ENCODE results near the gene KANSL3.
"Not testable (repeated sequence)": the region's sequence is repeated elsewhere in the genome, so short reads cannot be mapped to it uniquely, and the experiment has no call there.

Gene KANSL3

DNA sequence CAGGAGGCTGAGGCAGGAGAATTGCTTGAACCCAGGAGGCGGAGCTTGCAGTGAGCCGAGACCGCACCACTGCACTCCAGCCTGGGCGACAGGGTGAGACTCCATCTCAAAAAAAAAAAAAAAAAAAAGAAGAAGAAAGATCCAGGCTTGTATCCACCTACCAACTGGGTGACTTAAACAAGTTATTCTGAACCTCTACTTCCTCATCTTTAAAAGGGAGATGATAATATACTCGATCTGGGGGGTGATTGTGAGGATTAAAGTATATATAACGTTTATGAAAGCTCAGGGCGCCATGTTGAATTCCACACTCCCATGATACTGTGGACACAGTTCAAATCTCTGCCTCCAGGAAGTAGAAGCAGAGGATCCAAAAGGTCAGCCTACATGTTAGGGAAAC is 16.7 kb upstream of the KANSL3 start:
- DNase-seq = not testable (repeated sequence)

DNA sequence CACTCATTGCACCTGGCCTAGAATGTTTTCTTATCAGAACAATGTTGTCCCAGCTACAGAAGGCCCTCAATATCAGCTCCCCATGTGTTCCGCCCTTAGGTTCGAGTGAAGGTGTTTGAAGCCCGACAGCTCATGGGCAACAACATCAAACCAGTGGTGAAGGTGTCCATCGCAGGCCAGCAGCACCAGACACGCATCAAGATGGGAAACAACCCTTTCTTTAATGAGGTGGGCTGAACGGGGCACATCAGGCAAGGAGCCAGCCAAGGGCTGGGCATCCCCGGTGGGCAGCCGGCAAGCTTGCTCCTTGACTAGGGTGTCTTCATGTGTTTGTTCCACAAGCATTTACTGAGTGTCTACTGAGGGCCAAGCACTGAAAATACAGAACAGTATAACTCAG is 13.7 kb upstream of the KANSL3 start:
- no peak for DNase-seq

DNA sequence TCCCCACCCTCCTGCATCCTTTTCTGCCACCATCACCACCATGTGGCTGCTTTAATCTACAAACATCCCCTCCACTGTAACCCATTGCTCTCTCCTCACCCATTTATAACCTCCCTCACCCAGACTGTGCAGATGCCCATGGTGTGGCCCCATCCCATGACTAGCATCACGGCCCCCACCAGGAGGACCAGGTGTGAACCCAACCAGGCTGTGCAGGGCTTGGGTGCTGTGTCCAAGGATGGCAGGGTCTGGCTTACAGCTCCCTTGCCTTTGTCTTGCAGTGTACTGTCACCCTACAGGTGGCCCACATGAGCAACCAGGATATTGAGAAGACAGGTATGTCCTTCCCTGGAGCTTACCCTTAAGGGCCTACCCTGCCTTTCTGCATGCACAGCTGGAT is 11.2 kb upstream of the KANSL3 start:
- no peak for DNase-seq

DNA sequence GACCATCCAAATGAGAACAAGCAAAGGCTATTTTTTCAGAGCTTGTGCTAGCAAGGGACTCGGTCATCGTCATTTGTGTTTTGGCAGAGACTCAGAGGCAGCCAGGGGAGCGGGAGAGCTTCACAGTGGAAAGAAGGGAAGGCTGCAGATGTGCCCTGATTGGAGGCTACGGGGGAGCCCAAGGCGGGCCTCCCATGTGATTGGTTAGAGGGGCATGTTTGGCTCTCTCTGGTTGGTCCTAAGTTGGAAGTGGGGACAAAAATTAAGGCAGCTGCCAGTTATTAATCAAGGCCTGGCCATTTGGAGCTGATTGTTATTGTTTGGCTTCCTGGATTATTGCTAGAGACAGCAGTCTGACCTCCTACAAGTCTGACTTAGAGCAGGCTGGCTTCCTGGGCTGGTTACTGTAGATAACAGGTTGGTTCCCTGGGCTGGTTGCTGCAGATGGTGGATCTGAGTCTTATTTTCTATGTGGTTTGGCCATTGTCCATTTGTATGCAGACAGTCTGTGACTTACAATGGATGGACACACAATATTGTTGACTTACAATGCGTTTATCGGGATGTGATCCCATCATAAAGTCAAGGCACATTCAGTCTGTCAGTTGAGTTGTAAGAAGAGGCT is 10.3 kb upstream of the KANSL3 start:
- no peak for DNase-seq

DNA sequence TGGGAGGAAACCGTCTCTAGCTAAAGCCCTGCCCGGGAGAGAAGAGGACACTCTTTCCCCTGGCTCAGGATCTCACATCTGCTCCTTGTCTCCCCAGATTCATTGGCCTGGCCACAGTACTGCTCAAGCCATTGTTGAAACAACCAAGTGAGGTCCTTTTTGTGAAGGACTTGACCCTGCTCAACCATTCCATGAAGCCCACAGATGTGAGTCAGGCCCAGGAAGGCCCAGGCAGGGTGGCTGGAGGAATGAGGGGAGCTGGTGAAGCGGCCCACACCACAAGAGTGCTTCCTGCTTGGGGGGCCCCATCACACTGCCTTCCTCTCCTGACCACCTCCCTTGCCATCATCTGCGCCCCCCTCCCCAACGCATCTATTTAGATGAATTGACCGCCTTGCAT is 9.6 kb upstream of the KANSL3 start:
- no peak for DNase-seq

DNA sequence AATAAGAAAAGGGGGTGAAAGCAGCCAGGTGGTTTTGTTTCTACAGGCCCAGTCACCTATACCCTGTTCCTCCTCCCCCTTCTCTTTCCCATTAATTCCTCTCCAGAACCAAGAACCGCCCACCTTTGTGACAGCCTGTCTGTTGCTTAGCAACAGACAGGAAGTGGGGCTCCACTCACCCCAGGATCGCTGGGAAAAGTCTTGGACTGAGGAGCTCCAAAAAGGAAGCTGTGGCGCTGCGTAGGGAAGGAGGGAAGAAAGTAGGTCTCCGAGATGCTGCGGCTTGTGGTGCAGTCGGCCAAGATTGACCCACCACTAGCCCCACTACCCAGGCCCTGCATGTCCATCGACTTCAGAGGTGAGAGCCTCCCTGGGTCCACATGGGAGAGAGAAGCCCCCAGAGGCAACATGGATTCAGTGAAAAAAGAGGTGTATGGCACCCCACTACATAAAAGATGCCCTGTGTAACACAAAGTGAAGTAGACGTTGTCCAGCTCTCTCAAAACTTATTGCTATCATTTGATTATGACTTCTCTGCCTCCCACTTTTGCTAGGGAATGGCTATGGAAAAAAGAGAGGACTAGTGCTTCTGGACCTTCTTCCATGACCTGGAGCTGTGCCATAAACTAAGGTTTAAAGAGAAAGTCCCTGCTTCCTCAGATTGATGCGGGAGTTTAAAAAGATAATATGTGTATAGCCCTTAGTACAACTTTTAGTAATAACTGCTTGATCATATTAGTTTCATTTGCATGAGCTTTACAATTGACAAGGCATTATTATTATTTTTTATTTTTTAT is 4.7 kb upstream of the KANSL3 start, which contains the start of gene FER1L5:
Gene FER1L5, plus strand, starts transcription at position 201 of the 797 bp plus-strand sequence. Its CDS starts 73 bp downstream, at position 274.
- no peak for DNase-seq

DNA sequence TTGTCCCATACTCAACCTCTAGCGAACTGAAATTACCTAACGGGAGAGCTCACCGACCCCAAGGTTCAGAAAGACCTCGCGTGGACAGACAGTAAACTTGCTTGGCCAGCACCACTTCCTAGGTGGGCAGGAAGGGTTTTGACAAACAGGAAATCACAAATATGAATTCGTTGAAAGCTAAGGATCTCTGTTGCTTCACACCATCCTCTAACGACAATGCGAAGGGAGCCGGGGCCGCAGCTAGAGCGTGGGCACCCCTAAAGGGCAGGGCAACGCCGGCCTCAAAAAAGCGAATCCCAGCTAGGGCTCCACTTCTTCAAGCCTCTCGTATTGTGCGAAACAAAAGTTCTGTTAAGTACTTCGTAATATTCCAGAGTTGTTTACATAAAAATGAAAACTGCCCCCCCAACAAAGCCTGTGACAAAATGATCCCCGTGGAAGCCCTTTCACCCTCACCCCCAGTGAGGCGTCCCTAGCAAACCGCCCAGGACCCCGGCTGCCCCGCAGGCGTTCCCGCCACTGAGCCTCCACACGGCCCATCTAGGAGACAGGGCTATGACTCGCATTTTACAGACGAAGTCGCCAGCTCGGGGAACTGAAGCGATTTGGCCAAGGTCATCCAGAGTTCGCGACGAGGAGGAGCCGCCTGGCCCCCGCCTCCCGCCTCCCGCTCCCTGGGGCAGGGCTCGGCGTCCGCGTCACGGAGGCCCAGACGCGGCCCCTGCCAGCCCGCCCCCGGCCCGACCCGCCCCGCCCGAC is 548 bp downstream of the KANSL3 start:
- peak; percentile 72 to 84 (median 77) for DNase-seq

DNA sequence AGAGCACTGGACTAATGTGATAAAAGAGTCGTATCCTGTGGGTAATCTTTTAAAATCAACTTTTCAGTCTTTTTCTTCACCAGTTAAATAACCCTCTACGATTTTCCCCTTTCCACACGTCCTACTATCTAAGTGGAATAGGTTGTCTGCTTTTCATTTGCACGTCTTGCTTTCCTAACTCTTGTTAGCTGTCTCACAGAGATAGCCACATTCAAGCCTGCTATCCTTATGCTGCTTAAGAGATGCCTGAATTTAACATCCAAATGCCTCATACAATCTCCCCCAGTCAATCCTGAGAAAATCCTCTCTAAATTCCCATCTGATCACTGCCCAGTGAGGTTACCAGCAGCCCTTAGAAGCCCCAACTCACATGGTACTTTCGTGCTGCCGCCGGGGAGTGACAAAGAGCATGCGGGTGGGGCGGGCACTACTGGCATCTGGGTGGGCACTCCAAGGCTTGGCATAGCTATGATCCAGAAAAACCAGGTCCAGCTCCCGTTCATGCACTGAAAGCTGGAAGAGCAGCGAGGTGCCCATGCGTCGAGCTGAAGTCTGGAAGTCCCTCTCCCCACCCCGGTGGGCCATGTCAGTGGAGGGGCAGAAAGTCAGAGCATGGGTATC is 1.5 kb downstream of the KANSL3 start:
- no peak for DNase-seq

DNA sequence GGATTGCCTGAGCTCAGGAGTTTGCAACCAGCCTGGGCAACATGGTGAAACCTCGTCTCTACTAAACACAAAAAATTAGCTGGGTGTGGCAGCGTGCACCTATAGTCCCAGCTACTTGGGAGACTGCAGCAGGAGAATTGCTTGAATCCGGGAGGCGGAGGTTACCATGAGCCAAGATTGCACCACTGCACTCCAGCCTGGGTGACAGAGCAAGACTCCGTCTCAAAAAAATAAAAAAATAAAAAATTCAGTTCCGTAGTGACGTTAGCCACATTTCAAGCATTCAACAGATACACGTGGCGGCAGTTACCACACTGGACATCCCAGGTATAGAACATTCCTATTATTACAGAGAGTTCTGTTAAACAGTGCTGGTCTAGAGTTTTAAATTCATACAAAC is 4.5 kb downstream of the KANSL3 start:
- no peak for DNase-seq

DNA sequence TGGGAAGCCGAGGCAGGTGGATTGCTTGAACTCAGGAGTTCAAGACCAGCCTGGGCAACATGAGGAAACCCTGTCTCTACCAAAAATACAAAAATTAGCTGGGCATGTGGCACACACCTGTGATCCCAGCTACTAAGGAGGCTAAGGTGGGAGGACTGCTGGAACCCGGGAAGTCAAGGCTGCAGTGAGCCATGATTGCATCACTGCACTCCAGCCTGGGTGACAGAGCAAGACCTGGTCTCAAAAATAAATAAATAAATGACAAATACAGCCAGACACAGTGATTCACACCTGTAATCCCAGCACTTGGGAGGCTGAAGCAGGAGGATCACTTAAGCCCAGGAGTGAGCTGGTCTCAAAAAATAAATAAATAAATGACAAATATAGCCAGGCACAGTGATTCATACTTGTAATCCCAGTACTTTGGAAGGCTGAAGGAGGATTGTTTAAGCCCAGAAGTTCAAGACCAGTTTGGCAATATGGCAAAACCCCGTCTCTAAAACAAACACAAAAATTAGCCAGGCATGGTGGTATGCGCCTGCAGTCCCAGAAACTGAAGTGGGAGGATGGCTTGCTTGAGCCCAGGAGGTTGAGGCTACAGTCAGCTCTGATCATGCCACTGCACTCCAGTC is 6.2 kb downstream of the KANSL3 start:
- no peak for DNase-seq

DNA sequence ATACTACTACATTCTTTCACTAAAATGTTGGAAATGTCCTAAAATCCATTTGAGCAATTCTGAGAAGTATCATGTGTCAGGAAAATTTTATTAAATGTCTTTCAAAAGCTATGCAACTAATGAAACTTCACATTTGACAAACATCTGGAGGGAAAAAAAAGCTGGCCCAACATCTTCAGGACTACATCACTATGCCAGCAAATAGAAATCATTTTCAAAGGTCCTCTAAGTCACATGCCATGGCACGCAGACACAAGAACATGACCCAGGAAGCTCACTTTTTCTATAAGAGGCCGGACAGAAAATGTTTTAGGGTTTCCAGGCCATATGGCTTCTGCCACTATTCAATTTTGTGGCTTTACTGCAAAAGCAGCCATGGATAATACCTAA is 11.6 kb downstream of the KANSL3 start:
- no peak for DNase-seq

DNA sequence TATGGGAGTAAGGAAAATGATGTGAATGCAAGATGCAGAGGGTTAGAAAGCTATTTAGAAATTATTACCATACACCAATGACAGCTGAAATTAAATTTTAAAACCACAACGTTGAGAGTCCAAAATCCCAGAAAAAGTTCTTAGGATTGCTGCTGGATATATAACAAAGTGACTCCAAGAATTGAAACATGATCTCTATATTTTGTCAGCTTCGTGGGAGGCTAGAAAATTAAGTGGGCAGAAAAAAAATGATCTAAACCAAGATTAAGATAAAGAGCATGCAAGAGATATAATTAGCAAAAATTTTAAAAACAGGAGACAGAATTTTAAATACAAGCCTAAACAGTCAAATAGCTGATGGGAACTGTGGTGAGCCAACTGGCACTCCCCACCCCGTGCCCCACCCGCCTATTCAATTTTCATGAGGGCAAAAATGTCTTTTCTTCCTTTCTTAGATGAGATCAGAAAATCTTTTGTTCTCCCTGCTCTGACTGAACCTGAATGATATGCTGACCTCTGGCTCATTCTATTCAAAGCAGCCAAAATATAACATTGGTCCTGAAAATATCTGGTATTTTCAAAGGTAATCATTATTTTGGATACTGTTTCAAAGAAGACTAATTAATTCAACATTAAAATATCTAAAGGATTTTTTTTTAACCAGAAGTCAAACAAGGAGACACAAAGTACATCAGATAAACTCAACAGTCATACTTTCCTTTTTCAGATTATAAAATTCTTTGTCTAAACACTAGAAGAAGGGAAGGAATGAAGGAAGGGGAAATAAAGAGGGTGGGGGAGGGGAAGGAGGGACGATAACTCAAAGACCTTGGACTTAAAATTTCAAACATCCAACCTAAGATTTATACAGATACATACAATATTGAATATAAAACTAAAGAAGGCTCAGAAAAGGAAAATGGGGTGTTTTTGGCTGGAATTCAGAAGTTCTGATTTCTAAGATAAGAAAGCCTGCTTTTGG is 12.2 kb downstream of the KANSL3 start:
- DNase-seq = no peak

DNA sequence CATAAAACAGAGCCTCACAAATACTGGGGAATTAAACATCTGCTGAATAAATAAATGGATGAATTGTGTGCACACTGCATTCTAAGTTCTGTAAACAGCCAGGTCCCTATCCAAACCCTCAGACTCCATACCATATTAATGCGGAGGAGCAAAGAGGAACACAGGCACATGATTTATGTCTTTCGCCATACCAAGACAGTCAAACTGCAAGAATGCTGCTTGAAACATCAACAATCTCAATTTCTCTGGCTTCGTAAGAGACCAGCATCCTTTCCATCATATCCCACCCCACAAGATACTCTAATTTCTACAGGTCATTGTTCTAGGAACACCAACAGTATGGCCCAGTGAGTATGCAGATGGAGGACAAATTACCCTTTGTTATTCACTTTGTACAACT is 15.0 kb downstream of the KANSL3 start:
- DNase-seq = no peak

DNA sequence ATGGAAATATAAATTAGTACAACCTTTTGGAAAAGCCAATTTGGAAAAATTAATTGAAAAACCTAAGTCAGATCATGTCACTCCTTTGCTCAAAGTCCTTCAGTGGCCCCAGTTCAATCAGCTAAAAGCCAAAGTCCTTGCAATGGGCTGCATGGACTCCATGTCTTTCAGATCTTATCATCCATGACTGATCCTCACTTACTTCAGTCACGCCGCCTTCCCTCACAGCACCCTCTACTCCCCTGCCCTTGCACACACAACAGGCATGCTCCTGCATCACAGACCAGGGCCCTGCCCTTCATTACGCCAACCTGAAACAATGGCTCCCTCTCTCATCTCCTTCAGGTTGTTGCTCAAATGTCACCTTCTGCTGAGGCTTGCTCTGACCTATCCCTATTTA is 15.6 kb downstream of the KANSL3 start:
- DNase-seq = no peak

DNA sequence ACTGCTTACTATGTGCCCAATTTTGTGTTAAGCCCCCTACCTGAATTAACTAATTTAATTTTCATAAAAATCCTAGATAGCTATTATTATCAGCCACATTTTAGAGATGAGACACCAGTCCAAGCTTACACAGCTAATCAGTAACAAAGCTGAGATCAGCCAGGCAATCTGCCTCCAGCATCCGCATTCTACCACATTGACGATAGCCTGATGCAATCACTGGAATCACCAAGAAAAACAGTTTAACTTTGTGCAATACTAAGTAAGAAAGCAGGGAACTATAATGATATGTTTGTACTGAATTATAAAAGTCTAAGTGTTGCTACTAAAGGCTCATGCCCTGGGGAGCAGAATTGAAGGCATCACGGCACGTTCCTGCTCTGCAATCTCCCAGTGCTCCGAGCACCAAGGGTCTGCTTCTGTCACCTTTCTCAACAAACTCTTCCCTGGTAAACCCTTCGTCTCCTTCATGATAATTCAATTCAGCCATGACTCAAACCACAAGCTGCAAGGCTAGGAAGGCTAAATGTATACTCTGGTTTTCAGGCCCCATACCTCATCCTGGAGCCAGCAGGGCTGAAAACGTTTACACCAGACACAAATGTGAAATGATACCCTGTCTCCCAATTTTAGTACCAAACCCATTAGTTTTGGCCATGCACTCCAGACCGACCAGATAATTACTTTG is 19.4 kb downstream of the KANSL3 start:
- DNase-seq = no peak

DNA sequence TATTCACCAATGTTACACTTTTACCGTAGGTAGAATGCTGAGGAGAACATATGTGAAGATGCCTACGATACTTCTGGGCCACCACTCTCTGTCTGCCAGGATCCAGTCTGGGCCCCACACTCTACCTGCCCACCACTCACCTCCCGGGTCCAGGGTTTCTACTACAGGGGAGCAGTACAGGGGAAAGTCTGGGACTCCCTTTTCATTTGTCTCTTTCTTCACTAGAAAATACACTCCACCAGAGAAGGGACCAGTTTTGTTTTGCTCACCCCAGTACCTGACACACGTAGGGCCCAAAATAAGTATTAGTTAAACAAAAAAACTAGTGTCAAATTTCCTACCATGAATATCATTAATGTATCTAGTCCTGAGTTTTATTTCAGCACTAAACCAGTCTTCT is 21.1 kb downstream of the KANSL3 start:
- DNase-seq = no peak

DNA sequence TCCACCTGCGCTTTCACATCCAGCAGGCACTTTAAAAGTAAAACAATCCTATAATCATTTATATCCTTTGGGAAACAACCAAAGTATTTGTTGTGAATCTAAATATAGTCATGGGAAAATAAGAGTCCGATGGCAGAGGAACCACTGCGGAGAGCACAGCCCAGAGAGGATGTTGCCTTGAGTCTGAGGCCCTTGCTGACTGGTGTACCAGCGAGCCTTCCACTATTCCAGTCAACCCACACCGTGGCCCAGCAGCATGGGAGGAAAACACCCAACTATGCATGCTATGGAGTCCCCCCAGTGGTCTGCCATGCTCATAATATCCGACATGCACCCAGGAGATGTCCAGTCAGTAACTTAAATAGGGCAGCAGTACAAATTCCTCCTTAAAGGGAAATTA is 21.6 kb downstream of the KANSL3 start:
- DNase-seq = no peak

DNA sequence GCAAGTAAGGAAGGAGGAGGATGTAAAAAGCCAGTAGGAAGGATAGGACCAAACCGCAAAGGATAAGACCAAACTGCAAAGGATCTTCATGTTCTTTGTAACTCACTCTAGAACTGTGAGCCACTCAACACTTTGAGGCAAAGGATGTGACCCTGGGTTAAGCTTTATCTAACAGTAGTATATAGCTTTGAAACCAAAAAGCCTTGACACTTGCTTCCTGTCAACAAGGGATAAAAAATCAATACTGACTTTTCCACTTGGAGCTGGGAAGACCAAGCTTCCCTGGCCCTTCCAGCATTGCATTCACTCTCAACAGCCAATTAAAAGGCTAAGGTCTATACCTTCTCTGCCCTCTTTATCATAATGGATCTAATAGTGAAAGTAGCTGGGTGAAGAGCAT is 22.0 kb downstream of the KANSL3 start:
- DNase-seq = no peak

DNA sequence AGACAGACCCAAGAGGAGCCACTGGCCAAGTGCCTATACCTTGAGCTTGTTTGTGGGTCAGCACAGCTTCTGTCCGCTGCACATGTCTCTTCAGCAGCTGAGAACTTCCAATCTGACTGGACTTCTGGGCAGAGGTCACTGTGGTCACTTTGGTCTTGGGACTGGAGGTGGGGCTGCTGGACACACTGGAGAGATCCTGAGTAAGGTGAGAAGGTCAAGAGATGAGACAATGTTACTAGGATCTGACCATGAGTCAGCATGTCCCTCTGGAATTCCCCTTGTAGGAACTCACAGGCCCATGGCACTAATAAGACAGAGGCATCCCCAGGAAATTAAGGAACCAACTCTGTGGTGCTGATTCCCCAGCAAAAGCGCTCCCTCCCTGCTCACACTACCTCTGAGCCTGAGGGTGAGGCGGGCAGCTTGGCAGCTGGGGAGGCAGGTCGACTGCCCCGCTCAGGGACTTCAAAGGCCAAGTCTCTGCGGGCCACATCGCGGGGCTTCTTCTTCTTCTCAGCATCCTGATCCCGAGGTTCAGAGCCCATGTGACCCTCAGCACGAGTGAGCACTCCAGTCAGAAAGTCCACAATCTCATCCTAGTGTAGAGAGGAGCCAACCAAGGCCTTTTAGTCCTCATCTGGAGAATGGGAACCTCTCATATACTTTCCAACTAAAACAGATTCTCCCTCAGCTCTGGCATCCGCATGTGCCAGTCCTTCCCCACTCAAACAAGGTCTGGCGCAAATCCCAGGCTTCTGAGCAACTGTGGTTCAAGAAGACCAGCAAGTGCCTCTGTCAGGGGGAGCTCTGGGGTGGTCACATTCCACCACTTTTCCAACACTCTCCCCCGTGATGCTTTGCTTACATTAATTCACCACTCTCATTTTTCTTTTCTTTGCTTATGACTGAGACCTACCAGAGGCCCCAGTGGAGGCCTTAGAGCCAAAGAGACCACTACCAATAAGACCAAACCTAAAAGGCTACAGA is 29.4 kb downstream of the KANSL3 start:
- DNase-seq = no peak

DNA sequence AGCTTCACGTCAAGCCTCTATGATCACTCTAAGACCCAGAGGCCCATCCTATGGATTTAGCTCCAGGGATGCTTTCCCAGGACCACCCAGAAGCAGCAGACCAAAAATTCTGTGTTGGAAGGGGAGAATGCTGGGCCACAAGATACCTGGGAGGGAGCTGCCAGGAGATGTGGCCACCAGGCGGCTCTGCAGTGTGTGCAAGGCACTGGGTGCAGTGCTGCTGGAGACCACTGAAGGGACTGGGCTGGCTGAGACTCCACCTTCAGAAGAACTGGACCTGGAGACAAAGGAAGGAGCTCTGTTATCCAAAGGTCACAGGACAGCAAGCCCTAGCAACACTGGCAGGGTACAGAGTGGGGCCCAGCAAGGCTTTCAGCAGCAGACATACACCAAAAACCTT is 34.0 kb downstream of the KANSL3 start:
- DNase-seq = no peak
